GM18868 (cell line): ENCODE data around the gene UBAP2L.
A peak's percentile ranks its signal among the peaks of the same experiment; 100 is the strongest.

Source experiments
- ATAC-seq: cut with Tn5 transposase; IDR thresholded peaks from one replicate; pipeline ENCODE4 v1.9.1; 2021; ENCODE audit warnings: mild to moderate bottlenecking, moderate library complexity; ENCODE audit not compliant: unreplicated experiment

Gene UBAP2L, protein sequence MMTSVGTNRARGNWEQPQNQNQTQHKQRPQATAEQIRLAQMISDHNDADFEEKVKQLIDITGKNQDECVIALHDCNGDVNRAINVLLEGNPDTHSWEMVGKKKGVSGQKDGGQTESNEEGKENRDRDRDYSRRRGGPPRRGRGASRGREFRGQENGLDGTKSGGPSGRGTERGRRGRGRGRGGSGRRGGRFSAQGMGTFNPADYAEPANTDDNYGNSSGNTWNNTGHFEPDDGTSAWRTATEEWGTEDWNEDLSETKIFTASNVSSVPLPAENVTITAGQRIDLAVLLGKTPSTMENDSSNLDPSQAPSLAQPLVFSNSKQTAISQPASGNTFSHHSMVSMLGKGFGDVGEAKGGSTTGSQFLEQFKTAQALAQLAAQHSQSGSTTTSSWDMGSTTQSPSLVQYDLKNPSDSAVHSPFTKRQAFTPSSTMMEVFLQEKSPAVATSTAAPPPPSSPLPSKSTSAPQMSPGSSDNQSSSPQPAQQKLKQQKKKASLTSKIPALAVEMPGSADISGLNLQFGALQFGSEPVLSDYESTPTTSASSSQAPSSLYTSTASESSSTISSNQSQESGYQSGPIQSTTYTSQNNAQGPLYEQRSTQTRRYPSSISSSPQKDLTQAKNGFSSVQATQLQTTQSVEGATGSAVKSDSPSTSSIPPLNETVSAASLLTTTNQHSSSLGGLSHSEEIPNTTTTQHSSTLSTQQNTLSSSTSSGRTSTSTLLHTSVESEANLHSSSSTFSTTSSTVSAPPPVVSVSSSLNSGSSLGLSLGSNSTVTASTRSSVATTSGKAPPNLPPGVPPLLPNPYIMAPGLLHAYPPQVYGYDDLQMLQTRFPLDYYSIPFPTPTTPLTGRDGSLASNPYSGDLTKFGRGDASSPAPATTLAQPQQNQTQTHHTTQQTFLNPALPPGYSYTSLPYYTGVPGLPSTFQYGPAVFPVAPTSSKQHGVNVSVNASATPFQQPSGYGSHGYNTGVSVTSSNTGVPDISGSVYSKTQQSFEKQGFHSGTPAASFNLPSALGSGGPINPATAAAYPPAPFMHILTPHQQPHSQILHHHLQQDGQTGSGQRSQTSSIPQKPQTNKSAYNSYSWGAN

DNA sequence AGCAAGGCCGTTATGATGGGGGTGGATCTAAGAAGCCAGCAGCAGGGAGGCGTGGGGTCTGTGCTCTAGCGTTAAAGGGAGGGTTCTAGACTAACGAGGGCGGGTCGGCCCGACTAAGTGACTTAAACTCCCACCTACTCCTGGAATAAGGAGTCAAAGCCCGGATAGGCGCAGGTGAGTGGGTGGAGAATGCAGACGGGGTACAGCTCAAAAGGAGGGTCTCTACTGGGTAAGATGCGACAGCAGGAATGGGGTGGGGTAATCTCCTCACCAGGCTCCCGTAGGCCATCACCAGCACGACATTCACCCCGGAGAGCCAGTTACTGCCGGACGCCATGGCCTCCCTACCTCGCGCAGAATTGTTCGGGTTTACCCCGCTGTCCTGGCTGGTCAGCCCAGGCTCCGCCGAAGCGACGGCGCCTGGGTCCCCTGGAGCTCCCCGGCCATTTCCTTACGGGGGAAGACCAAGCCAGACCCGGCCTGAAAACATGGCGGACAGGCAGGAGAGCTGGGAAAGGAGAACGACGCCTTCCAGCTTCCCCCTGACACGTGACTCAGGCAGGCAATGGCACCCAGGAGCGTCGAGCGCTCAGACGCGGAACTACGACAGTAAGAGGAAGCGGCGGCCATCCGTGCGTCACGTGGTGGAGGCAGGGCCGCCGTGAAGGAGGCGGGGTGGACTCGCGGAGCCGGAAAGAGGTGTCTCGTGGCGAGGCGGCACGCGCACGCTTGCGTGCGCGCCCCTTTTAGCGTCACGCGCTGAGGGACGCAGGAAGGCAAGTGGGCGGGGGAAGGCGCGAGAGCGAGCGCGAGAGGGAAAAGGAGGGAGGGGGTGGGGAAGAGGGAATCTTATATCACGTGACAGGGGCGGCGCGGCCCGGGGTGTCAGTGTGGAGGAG, at the start of gene UBAP2L:
TSS of gene UBAP2L (plus strand) at position 885 of the 899 bp plus-strand sequence. CDS start 4,169 bp downstream, outside the sequence.
- peak; percentile 89 for ATAC-seq

DNA sequence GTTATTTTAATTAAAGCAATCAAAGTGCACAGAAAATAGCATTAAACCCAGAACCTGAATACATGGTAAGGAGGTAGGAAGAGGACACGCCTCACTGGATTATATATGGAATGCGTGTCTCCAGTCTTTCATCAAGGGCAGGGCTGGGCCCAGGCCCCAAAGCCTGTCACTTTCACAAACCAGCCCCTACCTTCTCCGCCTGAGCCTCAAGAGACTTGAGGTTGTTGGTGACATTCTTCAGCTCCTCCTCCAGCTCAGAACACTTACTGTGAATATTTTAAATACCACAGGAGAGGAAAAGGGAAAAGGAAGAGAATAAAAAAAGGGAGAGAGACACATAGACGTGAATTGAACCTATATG, 49.6 kb upstream of the UBAP2L start:
- ATAC-seq = no peak

DNA sequence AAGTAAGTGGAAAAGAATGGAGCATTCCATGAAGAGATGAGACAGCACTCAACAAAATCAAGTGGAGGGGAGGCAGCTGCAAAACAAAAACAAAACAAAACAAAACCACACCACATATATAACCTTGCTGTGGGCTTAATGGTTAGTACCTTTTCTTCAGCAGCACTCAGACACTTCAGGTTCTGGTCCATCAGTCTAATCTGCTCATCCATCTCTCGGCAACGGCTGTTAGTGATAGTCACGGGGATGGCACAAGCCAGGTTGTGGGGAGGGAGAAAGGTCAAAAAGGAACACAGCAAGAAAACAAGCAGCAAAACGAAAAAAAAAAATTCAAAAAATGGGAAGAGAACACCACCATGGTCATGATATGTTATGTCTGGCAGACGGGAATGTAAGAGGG, 48.9 kb upstream of the UBAP2L start:
- ATAC-seq = no peak

DNA sequence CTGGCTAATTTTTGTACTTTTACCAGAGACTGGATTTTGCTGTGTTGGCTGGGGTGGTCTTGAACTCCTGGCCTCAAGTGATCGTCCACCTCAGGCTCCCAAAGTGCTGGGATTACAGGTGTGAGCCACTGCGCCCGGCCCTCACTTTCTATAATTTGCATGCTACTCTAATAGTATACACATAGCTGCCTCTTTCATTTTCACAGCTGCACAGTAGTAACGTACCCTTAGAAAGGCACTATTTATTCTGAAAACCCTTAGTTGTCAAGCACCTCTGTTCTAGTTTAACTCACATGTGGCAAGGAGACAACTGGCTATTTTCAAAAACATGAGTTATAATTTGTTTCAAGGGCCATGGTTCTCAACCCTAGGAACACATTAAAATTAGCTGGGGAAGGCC, 46.1 kb upstream of the UBAP2L start:
- ATAC-seq = no peak

DNA sequence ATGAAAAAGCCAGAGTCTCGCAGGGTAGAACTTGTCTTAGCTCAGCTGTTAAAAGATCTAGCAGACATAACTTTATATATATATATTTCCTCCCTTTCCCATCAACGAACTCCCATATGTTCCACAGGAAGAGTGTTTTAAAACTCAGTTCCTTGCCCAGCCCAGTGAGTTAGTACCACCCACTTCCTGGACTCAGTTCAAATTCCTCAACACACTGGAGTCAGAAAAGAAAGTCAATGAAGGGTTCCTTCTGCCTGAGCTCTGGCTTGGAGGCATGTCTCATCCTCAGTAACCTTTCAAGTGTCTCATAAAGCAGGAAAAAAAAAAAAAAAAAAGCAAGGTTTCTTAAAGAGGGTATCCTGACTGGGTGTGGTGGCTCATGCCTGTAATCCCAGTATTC, 44.4 kb upstream of the UBAP2L start:
- no peak for ATAC-seq

DNA sequence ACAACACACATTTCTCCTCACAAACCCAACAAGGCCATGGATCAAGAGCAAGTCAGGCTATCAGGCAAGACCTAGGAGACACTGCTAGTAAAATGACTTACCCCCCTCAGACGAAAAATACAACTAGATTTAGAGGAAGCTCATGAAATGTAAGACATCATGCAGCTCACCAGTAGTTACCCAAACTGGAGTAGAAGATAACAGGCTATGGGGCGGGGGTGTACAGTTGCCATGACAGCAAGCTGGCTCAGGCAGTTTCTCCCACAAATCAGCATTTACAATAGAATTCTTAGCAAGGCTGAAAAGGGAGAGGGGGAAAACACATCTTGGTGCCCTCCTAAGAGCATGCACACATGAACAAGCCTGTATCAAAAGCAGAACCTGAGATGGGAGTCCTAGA, 42.7 kb upstream of the UBAP2L start:
- ATAC-seq = no peak

DNA sequence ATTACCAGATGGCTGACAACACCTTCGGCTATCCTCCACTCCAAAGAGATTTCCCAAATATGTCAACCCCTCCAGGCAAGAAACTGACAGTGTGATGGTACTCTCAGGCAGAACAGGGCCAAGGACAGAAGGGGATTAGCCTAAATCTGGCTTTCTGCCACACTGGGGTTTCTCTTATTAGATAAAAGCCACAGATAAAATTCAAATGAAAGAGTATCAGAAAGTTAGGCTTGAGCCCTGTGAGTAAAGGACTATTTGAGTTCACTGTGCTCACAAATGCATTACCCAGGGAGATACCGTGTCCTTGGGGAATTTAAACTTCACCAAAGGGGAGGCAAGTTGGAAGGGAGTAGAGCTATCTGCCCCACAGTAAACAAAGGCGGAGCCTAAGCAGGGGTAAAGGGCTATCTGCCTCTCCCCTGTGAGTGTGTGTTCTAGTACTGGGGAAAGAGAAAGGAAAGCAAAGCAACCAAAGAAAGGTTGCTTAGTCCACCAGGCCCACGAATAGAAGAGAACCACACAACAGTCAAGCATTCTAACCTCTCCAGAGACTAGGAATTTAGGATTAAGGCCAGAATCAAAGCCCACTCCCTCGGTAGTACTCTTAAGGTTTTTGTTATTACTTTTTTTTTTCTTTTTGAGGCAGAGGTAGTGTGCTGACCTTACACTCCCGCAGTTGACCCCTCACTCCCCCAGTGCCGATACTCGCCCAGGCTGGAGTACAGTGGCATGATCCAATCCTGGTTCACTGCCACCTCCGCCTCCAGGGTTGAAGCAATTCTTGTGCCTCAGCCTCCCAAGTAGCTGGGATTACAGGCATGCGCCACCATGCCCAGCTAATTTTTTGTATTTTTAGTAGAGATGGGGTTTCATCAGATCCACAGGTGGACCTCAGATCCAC, 41.6 kb upstream of the UBAP2L start:
- ATAC-seq = no peak

DNA sequence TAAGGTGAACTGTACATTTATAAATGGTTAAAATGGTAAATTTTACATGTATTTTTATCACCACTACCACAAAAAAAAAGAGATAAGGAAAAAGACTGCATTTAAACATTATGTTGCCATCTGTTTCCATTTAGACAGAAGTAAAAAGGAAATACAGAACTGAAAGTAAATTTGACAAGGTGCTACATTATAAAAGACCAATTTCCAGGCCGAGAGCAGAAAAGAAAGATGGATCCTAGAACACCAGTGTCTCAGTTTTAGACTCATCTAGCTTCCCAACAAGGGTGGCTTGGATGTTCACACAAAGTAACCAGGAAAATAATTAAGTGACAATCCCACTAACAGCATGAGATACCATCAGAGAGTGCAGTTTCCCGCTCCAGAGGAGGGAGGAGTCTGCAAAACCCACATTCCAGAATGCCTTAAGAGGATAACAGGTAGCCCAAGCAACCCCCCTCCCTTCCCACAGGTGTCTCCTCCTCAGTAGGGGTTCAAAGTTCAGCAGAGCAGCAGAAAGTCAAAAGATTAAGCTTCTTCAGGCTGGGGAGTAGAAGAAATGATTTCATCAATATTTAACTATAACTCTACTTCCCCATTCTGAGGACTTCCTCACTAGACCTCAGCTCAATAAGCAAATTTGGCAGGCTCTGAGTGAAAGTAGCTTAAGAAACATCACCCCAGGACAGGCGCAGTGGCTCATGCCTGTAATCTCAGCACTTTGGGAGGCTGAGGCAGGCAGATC, 40.6 kb upstream of the UBAP2L start:
- ATAC-seq = no peak

DNA sequence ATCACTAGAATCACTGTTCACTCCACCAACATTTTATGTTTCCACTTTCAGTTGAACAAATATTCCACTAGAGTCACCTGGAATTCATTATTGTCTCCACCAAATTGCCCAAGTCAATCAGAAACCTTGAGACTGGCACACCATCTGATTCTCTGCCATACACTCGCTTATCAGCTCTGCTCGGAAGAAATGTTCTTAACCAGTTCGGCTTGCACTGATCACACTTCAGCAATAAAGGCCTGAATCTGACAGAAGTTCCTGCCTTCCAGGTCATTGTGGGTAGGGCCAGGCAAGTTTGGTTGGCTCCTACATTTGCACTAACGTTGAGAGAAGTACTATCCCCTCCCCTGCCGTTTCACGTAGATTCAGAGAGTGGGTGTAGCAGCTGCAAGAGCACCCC, 38.8 kb upstream of the UBAP2L start:
- no peak for ATAC-seq

DNA sequence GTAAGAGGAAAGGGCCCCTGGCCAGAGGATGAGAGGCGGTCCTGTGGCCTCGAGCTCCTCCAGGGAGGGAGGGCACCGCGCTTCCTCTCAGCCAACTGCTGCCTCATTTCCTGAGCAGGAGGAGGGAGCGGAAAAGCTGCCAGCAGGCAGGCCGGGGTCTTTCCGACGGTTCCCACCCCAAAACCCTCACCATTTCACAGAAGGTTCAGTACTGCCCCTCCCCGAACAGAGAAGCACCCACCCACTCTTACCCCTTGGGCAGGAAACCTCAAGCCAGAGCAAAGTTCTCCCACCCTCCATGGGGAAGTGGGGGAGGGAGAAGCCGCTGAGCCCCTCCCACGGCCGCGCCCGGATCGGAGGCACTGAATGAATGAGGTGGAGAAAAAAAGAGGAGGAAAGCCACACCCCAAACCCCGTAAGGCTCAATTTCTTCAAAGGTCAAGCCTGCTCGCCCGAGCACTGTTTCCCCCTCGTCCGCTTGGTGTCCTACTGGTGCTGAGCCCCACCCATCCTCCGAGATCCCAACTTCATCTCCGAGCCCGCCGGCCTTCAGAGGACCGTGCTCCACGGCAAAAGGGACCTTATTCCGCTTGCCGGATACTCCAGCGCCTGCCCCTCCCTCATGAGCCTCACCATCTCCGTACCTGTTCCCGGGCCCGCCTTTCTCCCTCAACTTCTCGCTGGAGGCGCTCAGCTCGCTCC, 38.3 kb upstream of the UBAP2L start:
- peak; percentile 45 for ATAC-seq

DNA sequence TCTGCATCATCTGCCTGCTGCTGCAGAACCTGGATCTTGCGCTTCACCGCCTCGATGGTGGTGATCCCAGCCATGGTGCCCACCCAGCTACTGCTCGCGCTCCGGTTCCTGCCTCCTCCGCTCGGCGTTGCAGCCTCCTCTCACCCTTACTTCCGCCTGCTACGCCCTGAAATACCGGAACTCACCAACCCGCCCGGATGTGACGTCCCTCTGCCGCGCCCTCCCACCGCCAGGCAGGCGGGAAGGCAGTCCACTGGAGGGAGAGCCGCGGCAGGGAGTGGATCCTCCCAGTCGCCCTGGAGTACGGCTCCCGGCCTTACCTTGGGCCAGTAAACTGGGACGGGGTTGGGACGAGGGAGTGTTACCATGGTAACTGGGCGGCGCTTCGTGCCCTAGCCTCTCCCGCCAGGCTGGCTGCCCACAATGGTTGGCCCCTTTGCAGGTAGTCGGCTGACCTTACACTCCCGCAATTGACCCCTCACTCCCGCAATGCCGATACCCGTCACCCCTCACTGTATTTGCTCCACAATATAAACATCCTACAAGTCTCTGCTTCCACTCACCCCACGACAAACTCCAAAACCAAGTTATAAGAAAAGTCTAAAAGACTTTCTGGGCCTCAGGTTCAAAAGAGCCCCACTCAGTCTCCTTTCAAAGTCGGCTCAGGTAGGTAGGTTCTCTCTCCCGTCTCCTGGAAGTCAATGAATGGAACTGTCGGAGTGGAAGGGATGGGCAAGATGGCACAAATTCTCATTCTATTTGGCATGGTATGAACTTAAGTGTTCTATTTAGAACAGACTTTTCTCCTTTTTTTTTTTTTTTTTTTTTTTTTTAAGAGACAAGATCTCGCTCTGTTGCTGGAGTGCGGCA, 37.5 kb upstream of the UBAP2L start:
- peak; percentile 77 for ATAC-seq

DNA sequence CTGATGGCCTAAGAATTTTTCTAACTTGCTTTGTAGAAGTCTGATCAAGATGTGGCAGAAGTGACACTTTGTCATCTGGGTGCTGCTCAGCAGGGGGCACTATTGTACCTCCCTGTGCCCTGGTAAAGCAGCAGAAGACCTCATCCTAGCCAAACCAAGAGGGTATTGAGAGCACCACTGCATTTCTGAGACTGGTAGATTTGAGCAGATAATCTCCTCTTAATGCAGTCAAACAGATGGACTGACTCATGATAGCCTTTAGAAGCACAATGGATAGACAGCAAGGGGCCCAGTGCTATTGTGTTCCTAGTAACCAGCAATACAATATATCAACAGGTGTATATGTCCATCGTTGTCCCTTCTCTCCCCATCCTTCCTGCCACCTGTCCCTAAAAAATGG, 34.6 kb upstream of the UBAP2L start:
- ATAC-seq = no peak

DNA sequence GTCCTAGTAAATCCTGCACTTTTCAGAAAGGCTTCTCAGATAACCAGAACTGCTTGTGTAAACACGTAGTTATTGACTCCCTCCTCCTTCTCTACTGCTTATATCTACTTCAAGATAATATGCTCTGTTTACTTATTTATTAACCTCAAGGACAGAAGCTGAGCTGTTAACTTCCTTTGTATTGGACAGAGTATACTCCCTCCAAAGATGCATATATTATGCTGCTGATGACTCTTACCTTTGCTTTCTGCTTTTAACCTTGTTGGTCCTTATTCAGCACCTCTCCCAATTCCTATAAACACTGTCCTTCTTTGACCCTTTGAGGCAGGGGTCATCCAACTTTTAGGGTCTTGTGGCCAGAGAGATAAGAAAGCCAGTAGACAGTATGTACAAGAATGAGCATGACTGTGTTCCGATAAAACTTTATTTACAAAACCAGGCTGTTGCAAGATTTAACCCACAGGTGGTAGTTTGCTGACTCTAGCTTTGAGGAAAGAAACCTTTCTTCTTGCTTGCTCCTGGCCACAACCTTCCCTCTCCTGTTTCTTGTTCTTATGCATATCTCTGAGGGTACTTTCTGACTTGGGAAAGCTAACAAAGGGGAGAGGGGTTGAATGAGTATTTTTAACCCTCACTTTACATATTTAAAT, 33.8 kb upstream of the UBAP2L start:
- no peak for ATAC-seq

DNA sequence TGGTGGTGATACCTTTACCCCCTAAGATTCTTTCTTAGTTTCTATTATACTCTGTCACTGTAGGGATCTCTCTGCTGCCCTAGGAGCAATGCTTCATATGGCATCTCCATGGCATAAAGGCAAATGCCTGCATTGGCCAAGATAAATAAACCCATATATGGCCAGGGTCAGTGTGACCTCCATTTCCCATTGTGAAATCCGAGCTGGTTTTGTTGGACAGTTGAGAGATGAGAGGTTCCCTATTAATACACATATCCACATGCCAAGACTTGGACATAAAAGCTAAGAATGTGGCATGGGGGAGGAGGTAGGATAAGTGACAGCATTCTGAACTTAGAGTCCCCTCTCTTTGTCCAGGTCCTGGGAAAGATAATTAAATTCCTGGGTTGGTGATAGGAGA, 30.2 kb upstream of the UBAP2L start:
- no peak for ATAC-seq

DNA sequence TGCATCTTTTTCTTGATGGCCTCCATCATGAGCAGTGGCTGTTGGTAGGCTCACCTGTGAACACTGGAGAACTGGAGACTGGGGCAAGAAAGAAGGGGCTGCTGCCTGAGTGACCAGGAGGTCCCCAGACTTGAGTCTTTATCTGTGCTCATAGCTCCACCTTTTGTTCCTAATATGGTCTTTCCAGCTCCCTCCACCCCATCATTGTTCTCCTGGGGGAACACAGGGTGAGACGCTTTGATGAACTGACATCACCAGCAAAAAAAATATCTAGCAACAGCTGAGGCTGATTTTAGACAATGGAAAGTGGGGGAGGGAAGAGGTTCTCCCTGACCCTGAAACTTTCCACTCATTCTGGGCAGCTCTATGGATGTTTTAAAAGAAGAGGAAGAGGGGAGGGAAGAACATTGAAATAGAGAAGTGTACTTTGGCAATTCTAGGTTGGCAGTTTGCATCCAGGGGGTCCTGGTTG, 28.7 kb upstream of the UBAP2L start, which contains the start of gene TPM3:
TSS of gene TPM3 (minus strand) at position 111 of the 472 bp plus-strand sequence. CDS start at position 29, 82 bp downstream.
- ATAC-seq = no peak

DNA sequence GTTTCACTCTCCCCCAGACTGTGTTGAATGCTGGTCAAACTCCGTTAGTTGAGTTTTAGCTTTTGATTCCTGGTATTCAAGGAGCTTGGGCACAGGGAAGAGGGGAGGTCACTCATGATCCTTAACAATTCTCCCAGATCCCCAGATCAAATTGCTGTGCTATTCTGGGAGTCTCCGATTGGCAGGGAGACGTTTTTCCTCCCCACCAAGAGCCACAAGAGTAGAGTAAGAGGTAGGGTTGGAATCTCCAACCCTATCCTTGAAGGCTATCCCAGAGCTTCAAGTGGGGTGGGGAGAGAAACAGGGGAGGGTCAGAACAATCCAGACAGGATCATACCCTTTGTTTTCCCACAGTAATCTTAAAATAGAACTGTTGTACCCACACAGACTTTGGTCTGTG, 28.3 kb upstream of the UBAP2L start:
- no peak for ATAC-seq

DNA sequence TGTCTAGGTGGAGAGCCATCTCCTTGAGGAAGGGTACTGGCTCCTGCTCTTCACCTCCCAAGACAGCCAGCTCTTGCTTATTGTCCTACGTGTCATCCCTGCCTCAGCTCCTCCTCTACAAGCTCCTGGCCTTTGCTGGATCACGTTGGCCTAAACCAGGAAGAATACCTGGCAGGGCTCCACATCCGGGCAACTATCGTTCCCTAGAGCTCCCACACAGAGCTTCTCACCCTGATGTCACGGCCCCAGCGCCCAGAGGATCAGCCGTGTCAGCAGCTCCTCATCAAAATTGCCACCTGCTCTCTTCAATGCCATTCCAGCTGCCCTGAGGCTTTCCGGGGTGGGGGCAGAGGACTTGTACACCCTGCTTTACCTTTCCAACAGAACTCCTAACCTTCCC, 26.9 kb upstream of the UBAP2L start:
- ATAC-seq = no peak
